Astrocyte of the spinal cord (primary cell): Measurements from ENCODE around the gene CIRBP.
A peak's percentile ranks its signal among the peaks of the same experiment; 100 is the strongest.

Source experiments
- DNase-seq: peaks from one replicate; pipeline ENCODE4 v3.0.0; 2011; ENCODE audit warnings: low read depth, low spot score
- H3K4me3 ChIP-seq: 2 replicates; pipeline ENCODE4 v1.5.1; 2011; ENCODE audit warnings: low read depth, mild to moderate bottlenecking, low read length, moderate library complexity
- in situ Hi-C: cut with HindIII; loops from 2 replicates; pipeline ENCODE4 v1.10.0; 2017; ENCODE audit warnings: low sequenced_read_pairs
- TF ChIP-seq, protein P1 (sequence below): IDR thresholded peaks from 2 replicates; pipeline ENCODE4 v1.5.1; 2012; ENCODE audit warnings: low read depth, mild to moderate bottlenecking, low read length, inconsistent platforms

Gene CIRBP

DNA sequence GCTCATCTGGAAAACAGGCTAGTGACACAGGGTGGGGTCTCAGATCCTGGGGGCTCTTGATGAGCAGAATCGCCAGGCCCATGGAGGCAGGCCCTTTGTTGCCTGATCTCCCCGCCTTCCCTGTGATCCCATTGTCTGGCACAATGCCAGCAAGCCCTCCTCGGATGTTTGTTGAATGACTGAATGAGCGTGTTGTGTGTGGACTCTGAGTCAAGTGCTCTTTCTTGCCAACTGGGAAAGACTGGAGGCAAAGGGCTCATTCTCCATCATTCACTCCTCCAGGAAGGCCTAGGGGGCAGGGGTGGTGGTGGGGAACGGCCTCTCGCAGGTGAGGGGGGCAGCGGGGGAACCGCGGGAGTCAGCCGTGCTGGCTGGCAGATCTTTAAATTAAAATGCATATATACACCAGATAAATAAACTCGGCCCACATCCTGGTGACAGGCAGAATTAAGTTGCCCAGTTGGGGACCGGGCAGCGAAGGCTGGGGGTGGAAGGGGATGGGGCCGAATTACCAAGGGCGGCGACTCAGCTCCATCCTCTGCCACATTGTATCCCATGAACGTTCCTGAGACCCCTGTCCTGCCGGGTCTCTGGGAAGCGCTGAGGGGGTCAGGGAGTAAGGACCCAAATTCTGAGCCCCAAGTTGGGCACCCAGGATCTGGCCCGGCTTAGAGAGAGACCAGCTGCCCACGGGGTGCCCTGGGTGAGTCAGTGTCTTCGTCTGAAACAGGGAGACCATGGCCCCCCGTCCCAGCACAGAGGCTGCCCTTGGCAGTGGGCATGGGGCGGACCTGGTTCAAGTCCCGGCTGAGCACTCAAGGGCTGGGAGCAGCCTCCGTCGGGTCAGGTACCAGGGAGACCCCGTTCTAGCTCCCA lies 41.1 kb downstream of the CIRBP start:
- in situ Hi-C loops, result no loop called here
- DNase-seq, result no peak
- no peak overlapping the region for H3K4me3 ChIP-seq
- TF ChIP-seq, protein P1, sequence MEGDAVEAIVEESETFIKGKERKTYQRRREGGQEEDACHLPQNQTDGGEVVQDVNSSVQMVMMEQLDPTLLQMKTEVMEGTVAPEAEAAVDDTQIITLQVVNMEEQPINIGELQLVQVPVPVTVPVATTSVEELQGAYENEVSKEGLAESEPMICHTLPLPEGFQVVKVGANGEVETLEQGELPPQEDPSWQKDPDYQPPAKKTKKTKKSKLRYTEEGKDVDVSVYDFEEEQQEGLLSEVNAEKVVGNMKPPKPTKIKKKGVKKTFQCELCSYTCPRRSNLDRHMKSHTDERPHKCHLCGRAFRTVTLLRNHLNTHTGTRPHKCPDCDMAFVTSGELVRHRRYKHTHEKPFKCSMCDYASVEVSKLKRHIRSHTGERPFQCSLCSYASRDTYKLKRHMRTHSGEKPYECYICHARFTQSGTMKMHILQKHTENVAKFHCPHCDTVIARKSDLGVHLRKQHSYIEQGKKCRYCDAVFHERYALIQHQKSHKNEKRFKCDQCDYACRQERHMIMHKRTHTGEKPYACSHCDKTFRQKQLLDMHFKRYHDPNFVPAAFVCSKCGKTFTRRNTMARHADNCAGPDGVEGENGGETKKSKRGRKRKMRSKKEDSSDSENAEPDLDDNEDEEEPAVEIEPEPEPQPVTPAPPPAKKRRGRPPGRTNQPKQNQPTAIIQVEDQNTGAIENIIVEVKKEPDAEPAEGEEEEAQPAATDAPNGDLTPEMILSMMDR, result no peak

DNA sequence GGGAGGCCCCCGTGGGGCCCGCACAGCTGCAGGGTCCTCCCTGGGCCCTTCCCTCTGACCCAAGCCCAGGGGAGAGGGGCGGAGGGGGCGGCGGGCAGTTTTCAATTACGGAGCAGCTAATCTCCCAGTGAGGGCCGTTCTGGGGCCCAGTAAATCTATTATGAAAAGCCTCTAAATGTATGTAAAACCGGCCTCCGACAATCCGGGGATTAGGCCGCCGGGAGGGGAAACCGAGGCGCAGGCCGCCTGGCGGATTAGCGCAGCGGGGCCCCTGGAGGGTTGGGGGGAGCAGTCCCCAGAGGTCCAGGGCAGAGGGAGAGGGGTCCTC lies 41.7 kb downstream of the CIRBP start:
- DNase-seq, result no peak
- TF ChIP-seq, protein P1, result no peak
- in situ Hi-C loops, result no loop called here
- no peak overlapping the region for H3K4me3 ChIP-seq

DNA sequence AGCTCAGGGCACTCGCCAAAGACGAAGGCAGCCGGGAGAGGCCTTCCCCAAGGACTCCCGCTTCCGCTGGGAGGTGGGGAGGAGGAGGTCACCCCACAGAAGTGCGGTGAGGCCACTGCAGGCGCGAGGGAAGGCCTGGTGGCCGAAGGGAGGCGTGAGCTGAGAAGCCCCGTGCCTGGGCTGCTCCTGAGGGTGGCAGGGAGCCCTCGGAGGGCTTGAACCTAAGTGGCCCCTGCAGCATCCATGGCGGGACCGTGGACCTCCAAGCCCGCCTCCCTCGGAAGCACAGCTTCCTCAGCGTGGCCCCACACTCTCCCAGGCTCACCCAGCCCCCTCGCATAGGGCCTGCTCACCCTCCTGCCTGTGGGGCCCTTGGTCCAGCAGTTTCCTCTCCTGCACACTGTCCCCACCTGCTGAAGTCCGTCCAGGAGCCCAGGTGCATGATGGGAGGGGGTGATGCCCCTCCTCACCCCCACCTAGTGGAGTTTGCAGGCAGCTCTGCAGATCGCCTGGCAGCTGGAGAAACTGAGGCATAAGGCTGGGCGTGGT lies 42.5 kb downstream of the CIRBP start:
- no peak for DNase-seq
- no peak overlapping the region for H3K4me3 ChIP-seq
- TF ChIP-seq, protein P1, result no peak
- in situ Hi-C loops, result no loop called here

DNA sequence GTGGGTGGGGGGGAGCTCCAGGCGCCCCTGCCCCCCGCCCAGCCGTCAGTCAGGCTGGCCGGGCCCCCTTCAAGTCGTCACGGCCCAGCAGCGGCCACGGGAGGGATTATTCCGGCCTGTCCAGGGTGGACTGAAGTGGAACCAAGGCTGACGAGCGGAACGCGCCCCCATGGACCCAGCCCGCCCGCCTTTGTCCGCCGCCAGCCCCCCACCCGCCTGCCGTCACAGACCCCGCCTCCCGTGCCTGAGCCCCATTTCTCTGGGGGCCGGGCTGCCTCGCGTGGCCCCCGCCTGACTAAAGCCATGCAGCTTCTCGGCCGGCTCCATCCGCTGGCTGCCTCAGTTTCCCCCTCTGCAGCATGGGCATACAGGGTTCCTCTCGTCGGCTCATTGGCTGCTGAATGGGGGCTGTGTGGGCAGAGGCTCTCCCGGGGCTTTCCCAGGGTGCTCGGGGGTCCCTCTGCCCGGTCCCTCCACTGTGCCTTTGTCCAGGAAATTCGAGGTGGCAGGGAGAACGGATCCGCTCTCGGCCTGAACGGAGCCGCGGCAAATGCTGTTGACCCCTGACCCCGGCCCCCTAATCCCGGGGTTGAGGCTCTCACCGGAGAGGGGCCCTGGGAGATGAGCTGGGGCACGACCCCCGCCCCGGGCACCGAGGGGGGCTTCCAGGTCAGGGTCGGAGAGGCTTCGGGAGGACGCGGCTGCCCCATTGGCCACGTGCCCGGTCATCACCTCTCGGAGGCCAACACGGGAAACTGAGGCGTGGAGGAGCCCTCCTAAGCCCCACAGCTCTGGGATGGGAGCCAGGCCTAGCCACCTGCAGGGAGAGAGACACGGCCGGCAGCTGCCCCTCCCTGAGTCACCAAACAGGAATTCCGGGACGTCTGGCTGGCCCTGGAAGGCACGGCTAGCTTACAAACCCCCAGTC lies 43.9 kb downstream of the CIRBP start:
- TF ChIP-seq, protein P1, result no peak
- no peak overlapping the region for H3K4me3 ChIP-seq
- in situ Hi-C loops, result no loop called here
- peak; percentile 69 for DNase-seq

DNA sequence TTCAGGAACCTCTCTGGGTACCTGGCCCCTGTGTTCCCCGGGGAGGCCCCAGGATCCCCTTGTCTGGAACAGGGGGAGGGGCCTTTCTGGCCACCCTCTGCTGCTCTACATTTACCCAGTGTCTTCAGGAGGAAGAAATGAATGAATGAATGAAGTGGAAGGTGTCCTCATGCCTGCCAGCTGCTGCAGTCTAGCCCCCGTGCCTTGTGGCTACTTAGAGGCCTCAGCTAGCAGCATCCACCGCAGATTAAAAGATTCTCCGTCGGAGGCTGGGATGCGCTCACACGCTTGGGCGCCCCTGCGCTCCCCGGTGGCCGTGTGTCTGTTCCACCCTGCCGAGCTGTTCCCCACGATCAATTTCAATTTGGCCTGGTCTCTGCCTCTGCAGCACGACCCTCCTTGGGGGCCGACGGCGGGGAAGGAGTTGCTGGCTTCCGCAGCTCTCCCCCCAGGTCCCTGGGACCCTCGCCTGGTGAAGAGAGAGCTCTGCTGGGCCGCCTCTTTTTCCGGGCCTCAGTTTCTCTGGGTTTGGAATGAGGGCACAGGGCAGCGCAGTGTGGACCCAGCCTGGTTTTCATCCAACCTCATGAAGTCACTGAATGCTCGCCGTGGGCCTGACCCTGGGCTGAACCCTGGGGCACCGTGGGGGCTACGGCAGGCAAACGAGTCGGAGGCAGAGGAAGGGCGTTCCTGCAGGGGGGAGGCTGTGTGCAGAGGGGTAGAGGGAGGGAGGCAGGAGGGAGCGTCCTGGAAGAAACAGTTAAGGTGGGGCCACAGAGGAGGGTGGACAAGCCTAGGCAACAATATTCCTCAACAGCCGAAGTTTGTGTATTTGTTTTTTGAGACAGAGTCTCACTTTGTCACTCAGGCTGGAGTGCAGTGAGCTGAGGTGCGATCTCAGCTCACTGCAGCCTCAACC lies 44.8 kb downstream of the CIRBP start:
- TF ChIP-seq, protein P1, result no peak
- DNase-seq, result peak; percentile 12
- in situ Hi-C loops, result no loop called here
- no peak overlapping the region for H3K4me3 ChIP-seq
